GM21529 (cell line): ENCODE results near the gene GSTA2.
"Not testable (repeated sequence)": the region's sequence is repeated elsewhere in the genome, so short reads cannot be mapped to it uniquely, and the experiment has no call there.

Experiments
- ATAC-seq: cut with Tn5 transposase; IDR thresholded peaks from one replicate; pipeline ENCODE4 v1.9.1; 2021; ENCODE audit not compliant: unreplicated experiment

Gene GSTA2

DNA sequence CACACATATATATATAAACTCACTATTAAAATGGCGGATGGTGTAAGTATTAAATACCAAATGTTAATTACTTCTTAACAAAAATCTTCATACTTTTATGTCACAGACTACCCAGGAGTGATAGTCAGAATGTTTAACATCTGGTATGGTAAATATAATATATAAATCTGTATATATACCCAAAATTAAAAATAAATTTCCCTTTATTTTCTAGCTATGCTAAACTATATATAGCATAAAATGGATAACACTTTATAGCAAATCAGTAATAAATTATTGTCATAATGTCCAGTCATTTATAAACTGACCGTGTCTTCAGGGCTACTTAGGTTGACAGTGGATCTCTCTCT is 37.1 kb downstream of the GSTA2 start:
- ATAC-seq, result no peak

DNA sequence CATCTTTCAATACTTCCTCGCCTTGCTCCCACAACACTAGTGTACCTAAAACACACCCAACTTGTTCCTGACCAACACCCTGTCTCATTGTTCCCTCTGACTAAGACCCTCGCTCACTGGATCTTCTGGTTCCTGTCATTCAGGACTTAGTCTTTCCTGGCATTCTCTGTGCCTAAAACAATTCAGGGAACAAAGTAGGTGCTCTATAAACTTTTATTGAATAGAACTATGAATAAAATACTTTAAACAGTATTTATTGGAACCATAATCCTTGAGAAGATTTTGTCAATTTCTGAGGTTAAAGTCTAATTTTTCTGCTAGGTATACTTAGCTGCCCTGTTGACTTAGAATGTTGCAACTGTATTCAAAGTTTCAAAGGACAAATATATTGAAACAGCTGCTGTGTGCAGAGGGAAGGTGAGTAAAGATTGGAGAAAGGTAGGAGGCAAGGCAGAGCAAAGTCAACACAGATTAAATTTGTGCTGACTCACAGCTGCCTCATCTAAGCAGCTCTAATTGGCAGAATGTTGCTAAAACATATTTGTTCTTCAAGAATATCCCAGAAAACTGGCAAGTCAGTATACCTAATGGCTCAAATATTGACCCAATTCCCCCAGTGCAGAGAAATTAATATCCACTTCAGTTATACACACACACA is 37.6 kb downstream of the GSTA2 start:
- ATAC-seq, result no peak

DNA sequence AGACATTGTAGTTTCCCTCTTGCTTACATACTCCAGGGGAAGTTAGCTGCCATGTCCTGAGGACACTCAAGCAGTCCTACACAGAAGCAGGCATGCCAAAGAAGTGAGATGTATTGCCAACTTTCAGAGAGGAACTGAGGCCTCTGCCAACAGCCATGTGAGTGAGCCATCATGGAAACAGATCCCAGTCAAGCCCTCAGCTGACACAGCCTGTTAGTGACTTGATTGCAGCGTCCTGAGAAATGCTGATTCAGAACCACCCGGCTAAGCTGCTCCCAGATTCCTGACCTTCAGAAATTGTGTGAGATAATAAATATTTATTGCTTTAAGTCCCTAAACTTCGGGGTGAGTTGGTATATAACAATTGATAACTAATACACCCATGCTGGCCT is 38.1 kb downstream of the GSTA2 start:
- no peak for ATAC-seq

DNA sequence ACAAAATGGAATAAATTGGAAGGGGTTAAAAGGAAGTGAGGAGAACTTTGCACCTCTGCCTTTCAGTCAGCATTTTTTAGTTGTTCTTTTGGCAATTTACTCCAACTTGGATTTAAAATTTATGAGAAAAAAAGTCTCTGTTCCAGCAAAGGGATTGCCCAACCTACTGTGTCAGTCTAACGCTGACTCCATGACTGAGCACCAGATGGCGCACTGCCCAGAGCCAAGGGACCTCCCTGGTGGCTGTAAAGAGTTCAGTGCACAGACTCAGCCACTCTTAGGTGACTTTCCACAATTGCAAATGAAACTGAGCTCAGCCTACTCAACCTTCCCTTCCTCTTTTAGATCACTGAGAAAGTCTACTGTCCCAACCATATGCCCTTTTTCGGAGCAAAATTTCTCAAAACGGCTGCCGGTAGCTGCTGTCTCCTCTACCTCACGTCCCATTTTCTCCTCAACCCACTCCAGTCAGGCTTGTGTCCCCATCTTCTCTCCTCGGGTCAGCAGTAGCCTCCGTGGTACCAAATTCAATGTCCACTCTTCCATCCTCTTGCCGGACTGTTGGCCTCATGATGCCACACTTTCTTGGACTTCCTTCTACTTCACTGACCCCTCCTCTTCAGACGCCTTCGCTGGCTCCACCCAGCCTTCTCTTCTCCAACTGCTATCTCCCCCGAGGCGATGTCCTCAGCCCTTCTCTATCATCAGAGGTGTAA is 38.7 kb downstream of the GSTA2 start:
- peak; percentile 99 for ATAC-seq

DNA sequence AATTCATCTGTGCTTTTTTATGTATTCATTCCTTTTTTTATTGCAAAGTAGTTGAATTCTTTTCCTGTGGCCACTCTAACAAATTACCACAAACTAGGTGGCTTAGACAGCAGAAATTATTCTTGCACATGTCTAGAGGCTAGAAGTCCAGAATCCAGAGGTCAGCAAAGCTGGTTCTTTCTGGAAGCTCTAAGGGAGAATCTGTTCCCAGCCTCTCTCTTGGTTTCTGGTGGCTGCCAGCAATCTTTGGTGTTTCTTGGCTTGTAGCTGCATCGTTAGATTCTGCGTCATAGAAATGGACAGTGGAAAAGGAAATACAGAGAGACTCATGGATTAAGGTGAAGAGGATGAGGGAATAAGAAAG is 39.3 kb downstream of the GSTA2 start:
- ATAC-seq, result peak; percentile 4

DNA sequence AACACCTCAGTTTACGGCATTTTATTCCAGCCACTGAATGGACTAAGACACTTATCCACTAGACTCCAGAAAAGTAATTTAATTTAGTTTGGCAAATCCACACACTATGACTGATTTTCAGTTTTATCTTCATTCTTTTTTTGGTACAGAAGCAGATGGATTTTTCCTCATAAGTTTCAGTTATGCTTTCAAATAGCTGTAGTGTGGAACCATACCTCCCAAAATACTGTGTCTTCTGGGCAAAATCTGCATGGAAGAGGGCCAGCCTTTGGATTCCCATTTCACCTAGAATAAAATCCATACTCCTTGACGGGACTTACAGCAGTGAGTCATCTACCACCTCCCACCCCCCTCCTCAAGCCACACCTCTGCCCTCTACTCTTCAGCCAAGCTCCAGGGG is 43.0 kb downstream of the GSTA2 start:
- no peak for ATAC-seq

DNA sequence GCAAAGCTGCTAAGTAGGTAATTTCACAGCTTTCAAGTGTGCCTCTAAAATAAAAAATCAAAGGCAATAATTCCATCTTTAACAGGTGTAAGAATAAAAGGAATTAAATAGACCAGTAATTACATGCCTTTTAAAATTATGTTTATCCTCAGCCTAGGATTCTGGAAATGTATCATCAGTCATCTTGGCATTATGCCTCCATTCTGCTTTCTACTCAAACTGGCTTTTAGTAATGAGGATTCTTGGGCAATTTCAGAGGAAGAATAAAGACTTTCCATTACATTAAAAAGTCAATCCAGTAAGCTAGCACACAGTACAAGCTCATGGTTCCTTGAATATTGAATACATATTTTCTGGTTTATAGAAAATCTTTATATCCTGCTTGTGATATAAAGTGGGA is 44.7 kb downstream of the GSTA2 start:
- no peak for ATAC-seq

DNA sequence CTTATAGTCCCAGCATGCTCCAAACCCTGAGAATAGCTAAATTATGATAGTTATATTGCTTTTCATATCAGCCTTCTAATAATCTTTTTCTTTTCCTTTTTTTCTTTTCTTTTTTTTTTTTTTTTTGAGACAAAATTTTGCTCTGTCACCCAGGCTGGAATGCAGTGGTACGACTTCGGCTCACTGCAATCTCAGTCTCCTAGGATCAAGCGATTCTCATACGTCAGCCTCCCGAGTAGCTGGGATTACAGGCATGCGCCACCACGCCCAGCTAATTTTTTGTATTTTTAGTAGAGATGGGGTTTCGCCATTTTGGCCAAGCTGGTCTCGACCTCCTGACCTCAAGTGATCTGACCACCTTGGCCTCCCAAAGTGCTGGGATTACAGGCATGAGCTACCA is 48.5 kb downstream of the GSTA2 start:
- ATAC-seq, result not testable (repeated sequence)

DNA sequence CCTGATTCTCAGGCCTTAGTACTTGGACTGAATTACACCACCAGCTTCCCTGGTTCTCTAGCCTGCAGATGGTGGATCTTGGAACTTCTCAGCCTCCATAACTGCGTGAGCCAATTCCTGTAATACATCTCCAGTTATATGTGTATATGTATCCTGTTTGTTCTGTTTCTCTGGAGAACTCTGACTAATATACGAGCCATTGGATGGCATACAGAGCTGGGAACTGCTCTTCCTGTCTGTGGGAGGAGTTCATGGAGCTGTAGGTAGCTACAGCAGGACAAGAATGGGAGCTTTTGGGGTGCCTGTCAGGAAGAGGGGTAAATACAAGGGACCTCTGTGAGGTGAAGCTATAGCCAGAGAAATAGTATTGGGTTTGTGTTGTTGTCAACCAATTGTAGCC is 51.1 kb downstream of the GSTA2 start:
- ATAC-seq, result no peak

DNA sequence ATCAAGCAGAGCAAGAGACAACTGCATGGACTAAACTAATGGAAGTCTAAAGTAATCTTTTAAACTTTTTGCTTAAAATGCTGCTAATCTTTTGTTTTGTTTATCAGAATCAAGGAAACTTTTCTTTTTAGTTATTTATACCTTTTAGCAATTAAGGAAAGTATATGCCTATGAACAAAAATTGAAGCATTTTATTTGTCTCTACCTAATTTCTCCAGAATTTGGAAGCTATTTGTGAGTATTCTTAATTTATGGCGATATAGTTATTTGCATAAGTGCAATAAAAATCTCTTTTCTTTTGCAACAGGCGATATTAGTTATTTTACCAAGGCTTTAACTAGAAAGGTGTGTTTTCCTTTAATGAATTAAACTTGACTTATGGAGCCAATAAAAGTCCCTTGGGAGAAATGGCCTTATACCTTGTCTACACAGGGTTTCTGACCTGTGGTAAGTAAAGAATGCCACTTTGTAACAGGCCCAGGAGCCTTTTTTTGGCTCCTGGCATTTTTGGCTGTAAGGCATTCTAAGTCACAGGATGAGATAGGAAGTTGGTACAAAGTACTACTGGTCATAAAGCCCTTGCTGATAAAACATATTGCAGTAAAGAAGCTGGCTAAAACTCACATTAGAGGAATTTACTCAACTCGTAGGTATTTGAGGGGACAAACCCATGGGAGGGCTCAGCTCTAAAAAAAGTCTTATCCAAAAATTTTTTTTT is 55.2 kb downstream of the GSTA2 start:
- no peak for ATAC-seq

DNA sequence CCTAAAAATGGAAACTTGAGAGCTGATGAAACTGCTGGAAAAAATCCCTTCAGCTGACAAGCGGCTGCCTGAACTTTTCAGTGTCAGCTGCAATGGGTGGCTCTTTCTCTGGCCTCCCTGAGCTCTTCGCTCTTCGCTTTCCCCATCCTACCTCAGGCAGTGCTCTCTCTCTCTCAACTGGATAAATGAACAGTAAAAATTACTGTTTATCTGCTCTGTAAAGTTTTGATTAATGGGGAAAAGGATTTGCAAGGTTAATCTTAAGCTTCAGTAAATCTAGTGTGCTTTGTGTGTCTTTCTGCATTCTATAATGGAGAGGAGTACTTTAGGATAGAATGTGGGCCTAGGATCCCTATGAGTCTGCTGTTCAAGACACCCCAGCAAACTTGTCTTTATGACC is 57.3 kb downstream of the GSTA2 start:
- no peak for ATAC-seq

DNA sequence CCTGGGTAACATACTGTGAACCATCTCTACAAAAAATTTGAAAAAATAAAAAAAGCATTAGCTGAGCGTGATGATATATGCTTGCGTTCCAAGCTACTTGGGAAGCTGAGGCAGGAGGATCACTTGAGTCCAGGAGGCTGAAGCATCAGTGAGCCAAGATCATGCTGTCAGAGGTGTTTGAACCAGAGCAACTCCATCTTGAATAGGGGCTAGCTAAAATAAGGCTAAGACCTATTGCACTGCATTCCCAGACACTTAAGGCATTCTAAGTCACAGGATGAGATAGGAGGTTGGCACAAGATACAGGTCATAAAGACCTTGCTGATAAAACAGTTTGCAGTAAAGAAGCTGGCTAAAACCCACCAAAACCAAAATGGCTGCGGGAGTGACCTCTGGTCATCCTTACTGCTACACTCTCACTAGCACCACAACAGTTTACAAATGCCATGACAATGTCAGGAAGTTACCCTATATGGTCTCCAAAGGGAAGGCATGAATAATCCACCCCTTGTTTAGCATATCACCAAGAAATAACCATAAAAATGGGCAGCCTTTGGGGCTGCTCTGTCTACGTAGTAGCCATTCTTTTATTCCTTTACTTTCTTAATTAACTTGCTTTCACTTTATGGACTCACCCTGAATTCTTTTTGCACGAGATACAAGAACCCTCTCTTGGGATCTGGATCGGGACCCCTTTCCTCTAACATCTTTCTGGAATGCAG is 58.3 kb downstream of the GSTA2 start:
- ATAC-seq, result not testable (repeated sequence)

DNA sequence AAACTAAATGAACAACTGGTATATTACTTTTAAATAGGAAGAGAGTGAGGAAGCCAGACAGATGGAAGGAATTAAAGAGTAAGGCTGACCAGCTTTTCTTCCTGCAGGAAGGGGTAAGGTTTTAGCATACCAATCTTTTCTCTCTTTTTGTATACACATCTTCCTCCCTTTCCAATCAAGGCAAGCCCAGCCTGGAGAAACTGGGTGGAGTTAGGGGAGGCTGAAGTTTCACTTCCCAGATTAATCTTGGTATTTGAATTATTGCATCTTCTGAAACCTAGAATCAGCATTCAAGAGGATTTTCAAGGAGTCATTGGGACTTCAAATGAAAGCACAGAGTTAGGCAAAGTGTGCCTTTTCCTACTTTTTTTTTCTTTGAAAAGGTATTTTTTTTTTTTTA is 59.2 kb downstream of the GSTA2 start:
- ATAC-seq, result no peak
